ENCODE measurements around the gene CCNK.
A peak's percentile ranks its signal among the peaks of the same experiment; 100 is the strongest.

The CCNK gene

GRCh38 chr14:99481745-99482099 lies 513 bp downstream of the CCNK start:
- Histone ChIP-seq H4K20me1 (ENCODE audit: insufficient read depth, low read length) (peaks cover 64% of the 10 kb centered on the region), H3K27me3 (ENCODE audit: low read depth, low read length) (no peaks in the 10 kb centered on the region), H3K4me3 (ENCODE audit: low read length) (peak overlapping the region; percentile 97), H2AFZ (ENCODE audit: low read depth, low read length) (peak overlapping the region; percentile 16; the same call in 1 of the 2 replicates), H3K9me3 (ENCODE audit: insufficient read depth, low read length) (no peaks in the 10 kb centered on the region), H3K27ac (ENCODE audit: low read length) (peak overlapping the region; percentile 32), H3K79me2 (ENCODE audit: low read length) (peaks cover 89% of the 10 kb centered on the region), H3K36me3 (replicated peaks; ENCODE audit: low read depth, low read length) (no peaks in the 10 kb centered on the region), H3K4me2 (ENCODE audit: low read length) (peak overlapping the region; percentile 95), H3K9ac (ENCODE audit: low read length) (peak overlapping the region; percentile 87), H3K4me1 (ENCODE audit: low read length) (peaks cover 21% of the 10 kb centered on the region)
- TF ChIP-seq CTCF (IDR thresholded peaks at IDR 0.05; ENCODE audit: low read depth, low read length) (no peak), EZH2phosphoT487 (IDR thresholded peaks at IDR 0.05; ENCODE audit: low read depth) (no peak)

- Histone ChIP-seq H3K4me1 (ENCODE audit: low read length) (peaks cover 17% of the 10 kb centered on the region), H3K4me3 (ENCODE audit: low read length) (no peak overlapping the region), H2AFZ (ENCODE audit: low read depth, low read length) (no peak overlapping the region), H3K9me3 (ENCODE audit: insufficient read depth, low read length) (no peaks in the 10 kb centered on the region), H3K4me2 (ENCODE audit: low read length) (no peak overlapping the region), H3K36me3 (replicated peaks; ENCODE audit: low read depth, low read length) (no peaks in the 10 kb centered on the region), H3K9ac (ENCODE audit: low read length) (no peak overlapping the region), H3K79me2 (ENCODE audit: low read length) (peaks cover 91% of the 10 kb centered on the region), H3K27me3 (ENCODE audit: low read depth, low read length) (no peaks in the 10 kb centered on the region), H3K27ac (ENCODE audit: low read length) (no peak overlapping the region), H4K20me1 (ENCODE audit: insufficient read depth, low read length) (peaks cover 70% of the 10 kb centered on the region)
- TF ChIP-seq EZH2phosphoT487 (IDR thresholded peaks at IDR 0.05; ENCODE audit: low read depth) (no peak), CTCF (IDR thresholded peaks at IDR 0.05; ENCODE audit: low read depth, low read length) (no peak)
These were observed 2.9 kb downstream of the CCNK start for GRCh38 chr14:99484106-99484505.

- H3K27me3 ChIP-seq (ENCODE audit: low read depth, low read length) = no peaks in the 10 kb centered on the region
- no peak for TF ChIP-seq EZH2phosphoT487 (IDR thresholded peaks at IDR 0.05; ENCODE audit: low read depth)
- no peak for TF ChIP-seq CTCF (IDR thresholded peaks at IDR 0.05; ENCODE audit: low read depth, low read length)
- H3K36me3 ChIP-seq (replicated peaks; ENCODE audit: low read depth, low read length) = peaks cover 78% of the 10 kb centered on the region
- peaks cover 9% of the 10 kb centered on the region for H3K79me2 ChIP-seq (ENCODE audit: low read length)
- peaks cover 11% of the 10 kb centered on the region for H4K20me1 ChIP-seq (ENCODE audit: insufficient read depth, low read length)
- no peak overlapping the region for H2AFZ ChIP-seq (ENCODE audit: low read depth, low read length)
- H3K9me3 ChIP-seq (ENCODE audit: insufficient read depth, low read length) = no peaks in the 10 kb centered on the region
- H3K4me2 ChIP-seq (ENCODE audit: low read length) = no peak overlapping the region
- no peak overlapping the region for H3K4me3 ChIP-seq (ENCODE audit: low read length)
- no peak overlapping the region for H3K9ac ChIP-seq (ENCODE audit: low read length)
- H3K4me1 ChIP-seq (ENCODE audit: low read length) = no peaks in the 10 kb centered on the region
- H3K27ac ChIP-seq (ENCODE audit: low read length) = no peak overlapping the region
These were observed 16.1 kb downstream of the CCNK start for GRCh38 chr14:99497341-99497740.

- H3K36me3 ChIP-seq (replicated peaks; ENCODE audit: low read depth, low read length) = peaks cover 79% of the 10 kb centered on the region
- H4K20me1 ChIP-seq (ENCODE audit: insufficient read depth, low read length) = peaks cover 5% of the 10 kb centered on the region
- H3K27ac ChIP-seq (ENCODE audit: low read length) = no peak overlapping the region
- no peak for TF ChIP-seq CTCF (IDR thresholded peaks at IDR 0.05; ENCODE audit: low read depth, low read length)
- no peak for TF ChIP-seq EZH2phosphoT487 (IDR thresholded peaks at IDR 0.05; ENCODE audit: low read depth)
- no peak overlapping the region for H3K4me3 ChIP-seq (ENCODE audit: low read length)
- H3K79me2 ChIP-seq (ENCODE audit: low read length) = peaks cover 4% of the 10 kb centered on the region; the same call in 1 of the 2 replicates
- H3K9me3 ChIP-seq (ENCODE audit: insufficient read depth, low read length) = no peaks in the 10 kb centered on the region
- H3K4me1 ChIP-seq (ENCODE audit: low read length) = peaks cover under 1% of the 10 kb centered on the region; the same call in 1 of the 2 replicates
- H3K9ac ChIP-seq (ENCODE audit: low read length) = no peak overlapping the region
- H3K27me3 ChIP-seq (ENCODE audit: low read depth, low read length) = no peaks in the 10 kb centered on the region
- H2AFZ ChIP-seq (ENCODE audit: low read depth, low read length) = no peak overlapping the region
- H3K4me2 ChIP-seq (ENCODE audit: low read length) = no peak overlapping the region
These were observed 16.7 kb downstream of the CCNK start for GRCh38 chr14:99497894-99498293.

All from OCI-LY3 (cell line).